AG09309 (cell line): Measurements from ENCODE around the gene TSGA10.

Experiments
- DNase-seq: peaks from one replicate; pipeline ENCODE4 v3.0.0-alpha.2; 2010; ENCODE audit warnings: low read depth
- H3K4me3 ChIP-seq: 2 replicates; pipeline ENCODE4 v1.5.1; 2011; ENCODE audit warnings: mild to moderate bottlenecking, low read depth, low read length, moderate library complexity; ENCODE audit not compliant: control insufficient read depth
- CTCF ChIP-seq: IDR thresholded peaks from 2 replicates; pipeline ENCODE4 v1.5.1; 2011; ENCODE audit warnings: mild to moderate bottlenecking, low read depth, low read length, inconsistent platforms; ENCODE audit not compliant: insufficient read depth, control insufficient read depth; ENCODE audit errors: missing control alignments

Gene TSGA10

GRCh38 chr2:98985905-98986666, 168.7 kb downstream of the TSGA10 start:
- TF ChIP-seq CTCF: no peak
- no peak for DNase-seq
- no peak overlapping the region for H3K4me3 ChIP-seq

GRCh38 chr2:98975611-98976010, 179.1 kb downstream of the TSGA10 start:
- H3K4me3 ChIP-seq: no peak overlapping the region
- TF ChIP-seq CTCF: no peak
- DNase-seq: no peak

- no peak for TF ChIP-seq CTCF
- no peak for DNase-seq
- H3K4me3 ChIP-seq: no peak overlapping the region
These were observed 182.1 kb downstream of the TSGA10 start for GRCh38 chr2:98972582-98973167.

GRCh38 chr2:98959810-98960507, 194.8 kb downstream of the TSGA10 start:
- no peak for TF ChIP-seq CTCF

GRCh38 chr2:98952966-98953365, 201.8 kb downstream of the TSGA10 start:
- TF ChIP-seq CTCF: no peak
- DNase-seq: no peak
- no peak overlapping the region for H3K4me3 ChIP-seq

More at GRCh38 chr2:98959810-98960507, 194.8 kb downstream of the TSGA10 start:
- peak; percentile 1 for DNase-seq
- H3K4me3 ChIP-seq: no peak overlapping the region

GRCh38 chr2:98948956-98949739, 205.6 kb downstream of the TSGA10 start:
- H3K4me3 ChIP-seq: no peak overlapping the region
- no peak for TF ChIP-seq CTCF
- no peak for DNase-seq
